ENCODE results near the gene DUSP2.
"Not testable (repeated sequence)": the region's sequence is repeated elsewhere in the genome, so short reads cannot be mapped to it uniquely, and the experiment has no call there.

Gene DUSP2

GRCh38 chr2:96161898-96162297 is 16.7 kb upstream of the DUSP2 start:
- DNase-seq, result no peak

GRCh38 chr2:96160366-96160765 is 15.1 kb upstream of the DUSP2 start:
- not testable (repeated sequence) for DNase-seq

GRCh38 chr2:96159084-96159830 is 14.0 kb upstream of the DUSP2 start:
- DNase-seq, result peak; percentile 72

GRCh38 chr2:96158554-96158940 is 13.3 kb upstream of the DUSP2 start:
- DNase-seq, result no peak

GRCh38 chr2:96157649-96158553 is 12.7 kb upstream of the DUSP2 start:
- DNase-seq, result peak; percentile 92

- no peak for DNase-seq
Observed at GRCh38 chr2:96156926-96157648, 11.8 kb upstream of the DUSP2 start.

GRCh38 chr2:96156011-96156820 is 11.0 kb upstream of the DUSP2 start:
- DNase-seq, result peak; percentile 46

- DNase-seq, result no peak
Observed at GRCh38 chr2:96154506-96155380, 9.5 kb upstream of the DUSP2 start.

- DNase-seq, result no peak
Observed at GRCh38 chr2:96153991-96154431, 8.8 kb upstream of the DUSP2 start.

- DNase-seq, result no peak
Observed at GRCh38 chr2:96153291-96153713, 8.1 kb upstream of the DUSP2 start.

- DNase-seq, result no peak
Observed at GRCh38 chr2:96152304-96153161, 7.3 kb upstream of the DUSP2 start.

- no peak for DNase-seq
Observed at GRCh38 chr2:96151595-96152303, 6.5 kb upstream of the DUSP2 start.

- no peak for DNase-seq
Observed at GRCh38 chr2:96150791-96151594, 5.8 kb upstream of the DUSP2 start.

GRCh38 chr2:96150007-96150640 is 4.9 kb upstream of the DUSP2 start:
- DNase-seq, result no peak

- DNase-seq, result peak; percentile 97
Observed at GRCh38 chr2:96148410-96149217, 3.4 kb upstream of the DUSP2 start.

GRCh38 chr2:96147593-96148201 is 2.5 kb upstream of the DUSP2 start:
- DNase-seq, result no peak

All from CD4-positive, alpha-beta T cell treated with Interleukin-6 for 4 hours (primary cell).